H1 (cell line): ENCODE data around the gene RPTOR. TPM values are rescaled to one million over a fixed set of nuclear protein-coding genes. Genes with fewer than 3 reads are reported as not detected.

Source experiments
- CTCF ChIA-PET: fragments of 300-600 bp; sonication (Branson Sonifier 250); formaldehyde crosslinking; loops from one replicate; lab custom pipeline; 2021; ENCODE audit not compliant: partially characterized antibody; lab: Charles Lee
- POLR2A ChIA-PET: fragments of 300-600 bp; sonication (Branson Sonifier 250); formaldehyde crosslinking; loops from one replicate; lab custom pipeline; 2021; ENCODE audit warnings: inconsistent platforms; ENCODE audit not compliant: partially characterized antibody; lab: Charles Lee
- DNase-seq, 2 experiments: peaks; one replicate each; pipeline versions ENCODE4 v3.0.0 to v3.0.0-alpha.2; 2010 to 2022; ENCODE audit warnings: low spot score in 2 of 2, low read depth in 1 of 2, mixed read lengths in 1 of 2
- FAIRE-seq: peaks from 2 replicates; lab custom pipeline; 2011; peaks lifted over from hg19 to GRCh38; lab: Jason Lieb, UNC
- H2AFZ ChIP-seq: 2 replicates; pipeline ENCODE4 v1.8.1; 2012; ENCODE audit warnings: low read length, inconsistent platforms
- H2AK5ac ChIP-seq: 2 replicates; pipeline ENCODE4 v1.6.1; 2013; ENCODE audit warnings: low read depth, low read length
- H2BK120ac ChIP-seq: replicated peaks from 2 replicates; pipeline ENCODE3; 2013; ENCODE audit warnings: low read depth, low read length, inconsistent platforms
- H2BK12ac ChIP-seq: 2 replicates; pipeline ENCODE4 v1.6.1; 2013; ENCODE audit warnings: low read depth, low read length
- H2BK15ac ChIP-seq: 2 replicates; pipeline ENCODE4 v1.6.1; 2013; ENCODE audit warnings: low read length
- H2BK20ac ChIP-seq: 2 replicates; pipeline ENCODE4 v1.6.1; 2013; ENCODE audit warnings: low read length
- H2BK5ac ChIP-seq: 2 replicates; pipeline ENCODE4 v1.6.1; 2013; ENCODE audit warnings: low read depth, low read length
- H3K14ac ChIP-seq: 2 replicates; pipeline ENCODE4 v1.6.1; 2013; ENCODE audit warnings: inconsistent platforms; ENCODE audit not compliant: insufficient read length
- H3K18ac ChIP-seq: 2 replicates; pipeline ENCODE4 v1.6.1; 2013; ENCODE audit warnings: low read length; ENCODE audit errors: extremely low read depth
- H3K23ac ChIP-seq: 2 replicates; pipeline ENCODE4 v1.6.1; 2013; ENCODE audit warnings: inconsistent platforms; ENCODE audit not compliant: insufficient read length
- H3K23me2 ChIP-seq: 2 replicates; pipeline ENCODE4 v1.6.1; 2013; ENCODE audit warnings: low read depth, low read length
- H3K27ac ChIP-seq: 2 replicates; pipeline ENCODE4 v1.6.1; 2011; ENCODE audit warnings: low read depth, low read length, inconsistent platforms
- H3K27me3 ChIP-seq, 4 experiments: replicated peaks in 1 of 4; 1 replicate in 1 of 4; 2 replicates in 3 of 4; pipeline versions ENCODE4 v1.6.1 to v1.8.1; 2011 to 2013; ENCODE audit warnings: low read length in 3 of 4, mild to moderate bottlenecking in 3 of 4, inconsistent platforms in 2 of 4, mixed read lengths in 2 of 4, moderate library complexity in 1 of 4; ENCODE audit not compliant: control insufficient read depth in 3 of 4, insufficient read depth in 3 of 4; ENCODE audit errors: extremely low read depth in 1 of 4
- H3K36me3 ChIP-seq, 4 experiments: 2 replicates each; pipeline versions ENCODE4 v1.6.1 to v1.8.1; 2011 to 2013; ENCODE audit warnings: mild to moderate bottlenecking in 4 of 4, low read length in 3 of 4, moderate library complexity in 2 of 4, control low read depth in 1 of 4, inconsistent platforms in 1 of 4; ENCODE audit not compliant: insufficient read depth in 4 of 4, control insufficient read depth in 2 of 4
- H3K4ac ChIP-seq: replicated peaks from 2 replicates; pipeline ENCODE3; 2013; ENCODE audit warnings: low read length, low read depth, mixed read lengths, inconsistent platforms; ENCODE audit not compliant: insufficient read length
- H3K4me1 ChIP-seq, 4 experiments: replicated peaks in 1 of 4; 1 replicate in 1 of 4; 2 replicates in 3 of 4; pipeline versions ENCODE4 v1.6.1 to v1.8.1; 2011 to 2013; ENCODE audit warnings: low read length in 3 of 4, inconsistent platforms in 2 of 4, mixed read lengths in 1 of 4; ENCODE audit not compliant: insufficient read depth in 4 of 4, control insufficient read depth in 3 of 4
- H3K4me2 ChIP-seq, 2 experiments: 2 replicates each; pipeline versions ENCODE4 v1.6.1 to v1.8.1; 2011 to 2013; ENCODE audit warnings: low read depth in 2 of 2, low read length in 2 of 2, control low read depth in 1 of 2, inconsistent platforms in 1 of 2, mild to moderate bottlenecking in 1 of 2; ENCODE audit not compliant: insufficient read depth in 1 of 2
- H3K4me3 ChIP-seq, 4 experiments: fragments of 200-600, 300-600 bp in 1 of 4; sonication (generic), shearing (Covaris generic), sonication (Bioruptor Twin) in 1 of 4; 2 replicates each; pipeline versions ENCODE4 v1.5.1 to v1.8.1; 2011 to 2016; ENCODE audit warnings: low read length in 4 of 4, low read depth in 3 of 4, control low read depth in 2 of 4, inconsistent platforms in 2 of 4, mild to moderate bottlenecking in 2 of 4, mixed read lengths in 1 of 4, moderate library complexity in 1 of 4; ENCODE audit not compliant: insufficient read depth in 2 of 4; ENCODE audit errors: extremely low read depth in 1 of 4
- H3K56ac ChIP-seq: replicated peaks from 2 replicates; pipeline ENCODE3; 2013; ENCODE audit warnings: low read depth, mild to moderate bottlenecking, mixed read lengths, low read length, inconsistent platforms; ENCODE audit not compliant: insufficient read length
- H3K79me1 ChIP-seq: 2 replicates; pipeline ENCODE4 v1.6.1; 2013; ENCODE audit warnings: low read depth, low read length, control low read depth
- H3K79me2 ChIP-seq, 2 experiments: 2 replicates each; pipeline versions ENCODE4 v1.6.1 to v1.8.1; 2012 to 2013; ENCODE audit warnings: low read length in 2 of 2, mild to moderate bottlenecking in 2 of 2, inconsistent platforms in 1 of 2; ENCODE audit not compliant: insufficient read depth in 2 of 2, control insufficient read depth in 1 of 2
- H3K9ac ChIP-seq, 4 experiments: replicated peaks in 1 of 4; 1 replicate in 1 of 4; 2 replicates in 3 of 4; pipeline versions ENCODE4 v1.6.1 to v1.8.1; 2011 to 2013; ENCODE audit warnings: low read depth in 3 of 4, low read length in 3 of 4, control low read depth in 2 of 4, mild to moderate bottlenecking in 2 of 4, moderate library complexity in 2 of 4, inconsistent platforms in 1 of 4; ENCODE audit errors: extremely low read depth in 1 of 4
- H3K9me3 ChIP-seq, 2 experiments: 2 replicates each; pipeline versions ENCODE4 v1.6.1 to v1.8.1; 2012 to 2013; ENCODE audit warnings: mild to moderate bottlenecking in 2 of 2, moderate library complexity in 2 of 2, control low read depth in 1 of 2, inconsistent platforms in 1 of 2, low read depth in 1 of 2, low read length in 1 of 2, mixed read lengths in 1 of 2; ENCODE audit not compliant: insufficient read depth in 2 of 2
- H4K20me1 ChIP-seq, 2 experiments: replicated peaks in 1 of 2; 2 replicates each; pipeline versions ENCODE3 to v1.8.1; 2011 to 2013; ENCODE audit warnings: inconsistent platforms in 2 of 2, low read length in 2 of 2, mild to moderate bottlenecking in 1 of 2; ENCODE audit not compliant: insufficient read depth in 2 of 2, control insufficient read depth in 1 of 2
- H4K5ac ChIP-seq: 2 replicates; pipeline ENCODE4 v1.6.1; 2013; ENCODE audit warnings: low read length, low read depth, mixed read lengths, inconsistent platforms; ENCODE audit not compliant: insufficient read length
- H4K8ac ChIP-seq: 2 replicates; pipeline ENCODE4 v1.8.0; 2013; ENCODE audit warnings: mild to moderate bottlenecking, moderate library complexity, low read length, inconsistent platforms; ENCODE audit not compliant: insufficient read depth; ENCODE audit errors: extremely low read depth
- H4K91ac ChIP-seq: replicated peaks from 2 replicates; pipeline ENCODE3; 2013; ENCODE audit warnings: low read length, mixed read lengths, inconsistent platforms; ENCODE audit not compliant: insufficient read length
- BRCA1 ChIP-seq: IDR thresholded peaks from 2 replicates; pipeline ENCODE4 v1.6.1; 2012; ENCODE audit warnings: low read depth, low read length, improper control_type of control experiment
- CHD1 ChIP-seq: IDR thresholded peaks from 2 replicates; pipeline ENCODE4 v1.6.1; 2012; ENCODE audit warnings: low read depth, low read length, improper control_type of control experiment
- CREB1 ChIP-seq: IDR thresholded peaks from 2 replicates; pipeline ENCODE4 v1.6.1; 2012; ENCODE audit warnings: inconsistent platforms
- EP300 ChIP-seq, 2 experiments: IDR thresholded peaks; 1 replicate in 1 of 2; 2 replicates in 1 of 2; pipeline ENCODE4 v1.6.1; 2011 to 2012; ENCODE audit warnings: low read depth in 2 of 2, low read length in 2 of 2, mild to moderate bottlenecking in 2 of 2, borderline replicate concordance in 1 of 2, inconsistent platforms in 1 of 2, moderate library complexity in 1 of 2
- MAFK ChIP-seq: IDR thresholded peaks from 2 replicates; pipeline ENCODE4 v1.6.1; 2012; ENCODE audit warnings: low read depth, mild to moderate bottlenecking, improper control_type of control experiment, low read length
- NRF1 ChIP-seq: IDR thresholded peaks from 2 replicates; pipeline ENCODE4 v1.6.1; 2011; ENCODE audit warnings: mild to moderate bottlenecking, low read depth, low read length, improper control_type of control experiment
- PHF8 ChIP-seq: fragments of 200-600 bp; sonication (generic); conservative IDR thresholded peaks from 2 replicates; pipeline ENCODE4 v1.7.1; 2012; ENCODE audit warnings: low read depth, mild to moderate bottlenecking, inconsistent platforms, low read length, moderate library complexity
- RAD21 ChIP-seq, 2 experiments: IDR thresholded peaks in 1 of 2; conservative IDR thresholded peaks in 1 of 2; 2 replicates each; pipeline ENCODE4 v1.6.1; 2011; ENCODE audit warnings: low read depth in 2 of 2, low read length in 2 of 2, improper control_type of control experiment in 1 of 2, inconsistent platforms in 1 of 2, mild to moderate bottlenecking in 1 of 2, moderate library complexity in 1 of 2
- RBBP5 ChIP-seq: IDR thresholded peaks from 2 replicates; pipeline ENCODE4 v1.7.1; 2012; ENCODE audit warnings: low read depth, mild to moderate bottlenecking, inconsistent platforms, low read length, moderate library complexity, borderline replicate concordance
- RXRA ChIP-seq: IDR thresholded peaks from 2 replicates; pipeline ENCODE4 v1.6.1; 2011; ENCODE audit warnings: low read depth, mild to moderate bottlenecking, low read length, moderate library complexity; ENCODE audit not compliant: insufficient read depth
- SP4 ChIP-seq: IDR thresholded peaks from 2 replicates; pipeline ENCODE4 v1.6.1; 2012; ENCODE audit warnings: low read length, inconsistent platforms
- SRF ChIP-seq: IDR thresholded peaks from 2 replicates; pipeline ENCODE4 v1.6.1; 2011; ENCODE audit warnings: mild to moderate bottlenecking, low read depth, low read length, moderate library complexity
- SUZ12 ChIP-seq: fragments of 200-600 bp; sonication (generic); IDR thresholded peaks from 2 replicates; pipeline ENCODE4 v1.6.1; 2012; ENCODE audit warnings: mild to moderate bottlenecking, inconsistent platforms, low read length, moderate library complexity, mixed read lengths
- WGBS, 2 experiments: shearing (Covaris generic) in 1 of 2; methylation state at CpG; one replicate each; pipeline versions ENCODE4 v1.1.6 to v1.1.7; 2013 to 2015; ENCODE audit warnings: low lambda C conversion rate in 2 of 2, mixed read lengths in 2 of 2, inconsistent platforms in 1 of 2, low coverage in 1 of 2, missing lambda C conversion rate in 1 of 2; ENCODE audit not compliant: insufficient replicate concordance in 2 of 2, insufficient coverage in 1 of 2, insufficient read length in 1 of 2; ENCODE audit errors: extremely low coverage in 1 of 2, missing lambda C conversion rate in 1 of 2; 5-methylcytosine and 5-hydroxymethylcytosine counted together
- polyA plus RNA-seq, 7 experiments: library from polyadenylated mRNA; depleted of rRNA in 3 of 7; stranded (reverse) in 5 of 7; unstranded in 2 of 7; fragments of >200 nt in 5 of 7; fragments of 200-250 nt in 2 of 7; gene quantifications; 1 replicate in 5 of 7; 2 replicates in 1 of 7; 4 replicates in 1 of 7; pipeline versions ENCODE4 v1.2.1 to v1.2.3, GENCODE V29; 2011 to 2013; ENCODE audit warnings: missing spikeins in 2 of 7, mixed read lengths in 2 of 7
- total RNA-seq: library from RNA; stranded (reverse); fragmentation: NEBNext Ultra II Directional; extraction: Animal tissue kit (Norgen Biotek cat#: 25700); gene quantifications from 2 replicates; pipeline ENCODE4 v1.2.1, GENCODE V29; 2021

Gene RPTOR
- total and polyA plus RNA-seq, 2 of the 8 experiments (the other 6 are each of a cell fraction or from before 2014, with no cell fraction given) = 6.9 to 28.7 TPM

- Histone ChIP-seq H2BK12ac (no peak overlapping the region), H2BK20ac (no peak overlapping the region), H4K8ac (no peak overlapping the region), H3K79me1 (no peaks in the 10 kb centered on the region), H2BK5ac (no peak overlapping the region), H3K4me3 (no peak overlapping the region), H3K23me2 (no peaks in the 10 kb centered on the region), H3K9ac (no peak overlapping the region), H4K20me1 (peaks cover 2 to 3% of the 10 kb centered on the region in 2 experiments), H2BK15ac (no peak overlapping the region), H3K14ac (no peak overlapping the region), H3K79me2 (no peaks in the 10 kb centered on the region), H3K18ac (no peak overlapping the region), H3K4ac (no peak overlapping the region), H3K36me3 (no peaks in the 10 kb centered on the region; a peak in 2 of 8 replicates), H2BK120ac (no peak overlapping the region), H4K5ac (no peak overlapping the region), H3K56ac (no peak overlapping the region), H2AFZ (no peak overlapping the region), H3K9me3 (peaks cover 0 to 2% of the 10 kb centered on the region in 2 experiments; a peak in 1 of 4 replicates), H3K23ac (no peak overlapping the region), H3K4me2 (no peak overlapping the region), H3K4me1 (no peaks in the 10 kb centered on the region; a peak in 2 of 7 replicates), H4K91ac (no peak overlapping the region), H3K27ac (no peak overlapping the region), H2AK5ac (no peak overlapping the region), H3K27me3 (no peaks in the 10 kb centered on the region)
- TF ChIP-seq RBBP5 (no peak), SUZ12 (no peak), PHF8 (no peak), RXRA (no peak), RAD21 (IDR thresholded peaks at IDR 0.05 in 1 of 2, conservative IDR thresholded peaks at IDR 0.05 in 1 of 2; ENCODE audit: low read depth in 2 of 2, low read length in 2 of 2) (no peak), CREB1 (no peak), BRCA1 (no peak), MAFK (no peak), NRF1 (no peak), SP4 (no peak), CHD1 (no peak), SRF (no peak), EP300 (IDR thresholded peaks at IDR 0.05; ENCODE audit: borderline replicate concordance in 1 of 2, low read depth in 2 of 2, low read length in 2 of 2) (no peak)
- POLR2A ChIA-PET = no interaction called here
- 92% methylated on average over 22 of the region's 22 CpGs; no CpG with 5 or more reads in 1 of the 2 experiments for WGBS, 2 experiments
- CTCF ChIA-PET = no interaction called here
- DNase-seq (no peak), FAIRE-seq (no peak)
Measured at GRCh38 chr17:80921159-80921558, 376.5 kb downstream of the RPTOR start.
